GM19395 (cell line): ENCODE data around the gene ENPEP.
A peak's percentile ranks its signal among the peaks of the same experiment; 100 is the strongest.
"Not testable (repeated sequence)": the region's sequence is repeated elsewhere in the genome, so short reads cannot be mapped to it uniquely, and the experiment has no call there.

Source experiments
- ATAC-seq: cut with Tn5 transposase; IDR thresholded peaks from one replicate; pipeline ENCODE4 v1.9.1; 2021; ENCODE audit warnings: mild to moderate bottlenecking, moderate library complexity; ENCODE audit not compliant: unreplicated experiment

Gene ENPEP

DNA sequence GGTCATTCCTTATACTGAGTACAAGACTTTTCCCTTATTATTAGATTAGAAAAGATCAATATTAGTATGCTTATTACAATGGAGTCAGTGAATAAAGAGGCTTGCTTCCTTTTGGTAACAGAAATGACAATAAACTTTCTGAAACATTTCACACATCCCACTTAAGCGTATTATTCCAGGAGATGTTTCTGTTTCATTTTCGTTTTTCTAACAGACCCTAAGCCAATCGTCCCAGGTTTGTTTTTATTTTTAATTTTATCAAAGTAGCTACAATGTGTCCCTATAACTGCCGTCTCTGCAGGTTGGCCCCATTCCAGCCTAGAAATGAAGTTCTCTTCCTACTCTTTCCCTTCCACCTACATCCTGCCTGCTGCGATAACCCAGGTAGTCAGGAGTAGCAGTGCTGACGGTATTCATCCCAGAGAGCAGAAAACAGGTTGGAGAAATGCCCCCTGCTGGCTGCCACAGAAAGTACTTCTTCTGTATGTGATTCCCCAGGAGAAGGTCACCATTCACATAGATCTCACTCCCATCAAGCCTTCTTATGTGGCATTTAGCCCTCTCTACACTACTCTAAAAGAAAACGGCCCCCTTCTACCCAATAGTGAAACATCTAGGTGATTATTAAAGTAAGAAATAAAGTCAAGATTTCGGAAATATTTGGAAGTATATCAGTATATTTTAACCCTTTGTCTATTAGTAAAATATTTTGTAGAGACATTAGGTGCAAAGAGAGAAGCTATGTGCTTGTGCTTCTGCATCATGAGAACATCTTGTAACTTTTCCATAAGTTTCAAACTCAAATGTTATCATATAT, 40.4 kb downstream of the ENPEP start:
- ATAC-seq, result peak; percentile 92

DNA sequence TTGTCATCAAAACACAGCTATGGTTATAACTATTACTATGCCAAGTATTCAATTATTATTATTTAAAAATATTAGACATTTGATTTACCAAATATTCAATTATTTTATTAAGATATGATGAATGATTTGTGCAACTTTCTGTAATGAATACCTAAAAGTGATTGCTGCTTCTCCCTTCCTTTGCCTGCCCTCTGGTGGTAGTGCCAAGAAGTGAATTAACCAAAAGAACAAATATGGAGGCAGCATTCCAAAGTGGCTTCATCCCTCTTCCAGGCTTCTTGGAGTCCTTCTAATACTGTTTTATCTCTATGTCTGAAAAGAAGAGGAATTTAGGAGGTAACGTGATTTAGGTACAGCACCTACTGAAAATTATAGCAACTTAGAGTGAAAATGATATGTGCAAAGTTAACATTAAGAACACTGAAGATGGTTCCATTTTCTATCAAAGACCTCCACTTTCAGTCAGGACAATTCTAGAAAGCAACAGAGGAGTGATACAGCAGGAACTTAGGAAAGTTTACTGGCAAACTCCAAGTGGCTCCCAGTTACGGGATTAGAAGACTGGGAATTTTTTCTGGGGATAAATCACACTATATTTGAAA, 43.0 kb downstream of the ENPEP start:
- no peak for ATAC-seq

GRCh38 chr4:110520886-110521285, 44.9 kb downstream of the ENPEP start:
- no peak for ATAC-seq

DNA sequence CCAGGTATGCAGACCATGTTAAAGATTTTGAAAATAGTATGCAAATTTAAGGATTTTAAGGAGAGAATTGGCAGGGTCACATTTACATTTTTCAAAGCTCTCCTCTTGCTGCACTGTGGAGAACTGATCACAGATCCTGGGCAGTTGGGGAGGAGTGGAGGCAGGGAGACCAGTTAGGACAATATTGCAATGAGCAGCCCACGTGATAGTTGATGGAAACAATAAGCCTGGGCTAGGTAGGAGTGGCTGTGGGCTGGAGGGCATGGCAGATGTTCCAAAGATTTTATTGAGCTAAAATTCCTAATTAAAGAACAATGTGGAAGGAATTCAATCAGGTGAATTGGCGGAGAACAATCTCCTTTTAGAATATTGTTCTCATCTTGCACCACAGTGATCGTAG, 50.6 kb downstream of the ENPEP start:
- no peak for ATAC-seq

- no peak for ATAC-seq
These were observed 51.2 kb downstream of the ENPEP start for GRCh38 chr4:110527156-110527555.

GRCh38 chr4:110532901-110533589, 57.1 kb downstream of the ENPEP start:
- no peak for ATAC-seq

DNA sequence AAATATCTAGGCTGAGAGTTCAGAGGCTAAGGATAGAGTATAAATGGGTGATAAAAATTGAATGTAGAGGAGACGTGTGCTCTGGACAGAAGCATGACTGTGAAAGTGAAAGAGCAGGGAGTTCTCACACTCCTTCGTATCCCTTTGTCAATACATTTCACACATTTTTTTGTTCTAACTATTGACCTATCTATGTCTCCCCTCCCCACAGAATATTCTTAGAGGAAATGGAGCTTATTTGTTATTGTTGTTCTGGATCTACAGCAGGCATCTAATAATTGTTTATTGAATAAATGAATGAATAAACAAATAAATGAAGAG, 57.6 kb downstream of the ENPEP start:
- no peak for ATAC-seq

DNA sequence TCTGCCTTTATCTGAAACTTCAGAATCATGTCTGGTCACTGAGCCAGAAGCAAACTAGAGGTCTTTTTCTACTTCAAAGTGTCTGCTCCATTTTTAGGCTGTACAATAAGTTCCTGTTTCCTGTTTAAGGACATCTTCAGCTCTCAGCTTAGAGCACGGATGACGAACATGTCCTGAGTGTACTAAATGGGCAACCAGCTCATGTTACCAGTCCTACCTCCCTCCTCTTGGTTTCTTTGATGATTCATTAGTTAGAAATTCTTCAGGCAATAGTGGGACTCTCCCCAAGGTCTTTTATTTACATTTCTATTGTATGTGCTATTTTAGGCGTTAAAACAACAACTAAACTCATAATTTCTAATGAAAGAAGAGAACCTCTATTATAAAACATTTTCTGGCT, 58.0 kb downstream of the ENPEP start:
- no peak for ATAC-seq

DNA sequence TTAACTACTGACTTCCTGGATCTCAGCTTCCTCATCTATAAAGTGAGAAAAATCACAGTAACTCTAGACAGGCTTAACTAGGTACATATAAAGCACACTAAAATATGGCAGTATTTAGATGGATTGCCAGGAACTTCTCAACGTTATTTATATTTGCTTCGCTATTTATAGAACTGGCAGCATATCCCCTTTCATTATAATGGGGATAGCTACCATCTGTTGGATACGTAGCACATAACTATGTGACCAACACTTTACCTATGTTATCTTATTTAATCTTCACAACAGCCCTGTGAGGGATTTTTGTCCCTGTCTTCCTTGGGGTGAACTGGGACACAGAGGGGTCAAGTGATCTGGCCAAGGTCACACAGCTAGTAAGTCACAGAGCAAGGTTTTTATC, 64.6 kb downstream of the ENPEP start:
- ATAC-seq, result no peak

DNA sequence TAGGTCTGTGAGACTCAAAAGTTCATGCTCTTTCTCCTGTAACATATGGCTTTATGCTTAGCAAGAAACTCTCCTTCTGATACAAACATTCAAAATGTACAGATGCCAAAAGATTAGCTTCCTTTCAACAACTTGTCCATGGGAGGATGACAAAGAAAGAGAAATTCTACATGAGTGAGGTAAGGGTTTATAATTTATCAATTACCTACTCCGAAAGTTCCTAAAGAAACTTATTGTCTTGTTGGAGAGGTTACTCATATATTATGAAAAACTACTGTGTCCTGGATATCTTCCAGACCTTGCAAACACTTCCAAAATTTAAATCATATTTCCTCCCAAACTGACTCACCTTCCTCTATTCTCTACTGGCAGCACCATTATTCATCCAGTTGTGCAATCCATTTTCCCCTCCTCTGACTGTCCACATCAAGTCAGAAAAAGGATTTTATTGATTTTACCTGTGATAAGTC, 65.1 kb downstream of the ENPEP start:
- no peak for ATAC-seq

- no peak for ATAC-seq
These were observed 67.6 kb downstream of the ENPEP start for GRCh38 chr4:110543577-110543976.

DNA sequence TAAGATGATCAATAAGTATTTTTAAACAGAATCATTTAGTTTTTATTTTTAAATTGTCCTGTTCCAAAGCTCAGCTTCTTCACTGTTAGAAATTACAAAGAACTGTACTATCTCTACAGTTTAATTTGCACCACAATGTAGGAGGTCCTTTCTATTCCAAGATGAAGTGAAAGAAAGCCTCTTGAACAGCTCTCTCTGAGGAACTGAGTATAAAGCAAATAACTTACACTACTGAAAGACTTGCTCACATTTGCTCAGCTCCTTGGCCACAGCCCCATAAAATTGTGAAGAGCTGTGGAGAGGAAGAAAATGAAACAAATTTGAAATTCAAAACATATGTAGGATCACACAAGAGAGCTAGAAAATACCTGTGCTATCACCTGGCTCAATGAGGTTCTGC, 68.6 kb downstream of the ENPEP start:
- ATAC-seq, result no peak

DNA sequence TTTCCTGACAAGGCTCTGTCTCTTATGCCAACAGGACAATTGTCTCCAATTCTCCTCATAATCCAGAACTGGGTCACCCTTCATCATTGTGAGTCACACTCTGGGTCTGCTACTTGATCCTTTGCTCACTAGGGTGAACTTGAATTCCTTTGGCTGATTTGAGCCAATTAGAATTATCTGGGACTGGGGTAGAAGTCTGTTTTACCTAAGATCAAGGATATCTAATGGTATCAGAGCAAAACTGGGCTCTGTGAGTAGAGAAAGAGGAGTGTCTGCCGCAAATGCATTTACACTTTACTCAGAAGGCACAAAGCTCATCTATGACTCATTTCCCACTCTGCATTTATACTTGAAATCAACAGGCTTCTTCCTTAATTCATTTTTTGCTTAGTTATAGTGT, 74.3 kb downstream of the ENPEP start:
- ATAC-seq, result no peak

- no peak for ATAC-seq
These were observed 77.2 kb downstream of the ENPEP start for GRCh38 chr4:110553197-110553596.

DNA sequence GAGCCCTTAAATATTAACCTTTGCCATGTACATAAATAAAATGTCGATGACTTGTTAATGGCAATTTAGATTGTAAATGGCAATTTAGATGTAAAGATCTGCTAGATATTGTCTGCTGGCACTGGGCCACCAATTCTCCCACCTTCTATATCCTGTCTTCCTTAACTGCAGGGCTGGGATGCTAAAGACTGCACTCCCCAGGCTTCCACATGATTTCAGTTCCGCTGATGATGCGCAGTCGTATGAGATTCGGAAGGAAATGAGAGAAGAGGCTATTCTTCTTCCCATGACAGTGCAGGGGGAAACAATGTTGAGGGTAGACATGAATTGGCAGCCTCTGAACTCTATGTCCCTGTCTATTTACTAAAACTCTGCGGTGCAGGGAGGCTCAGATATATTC, 91.3 kb downstream of the ENPEP start:
- ATAC-seq, result no peak

GRCh38 chr4:110576696-110577095, 100.7 kb downstream of the ENPEP start:
- not testable (repeated sequence) for ATAC-seq

GRCh38 chr4:110586131-110586850, 110.3 kb downstream of the ENPEP start:
- no peak for ATAC-seq

DNA sequence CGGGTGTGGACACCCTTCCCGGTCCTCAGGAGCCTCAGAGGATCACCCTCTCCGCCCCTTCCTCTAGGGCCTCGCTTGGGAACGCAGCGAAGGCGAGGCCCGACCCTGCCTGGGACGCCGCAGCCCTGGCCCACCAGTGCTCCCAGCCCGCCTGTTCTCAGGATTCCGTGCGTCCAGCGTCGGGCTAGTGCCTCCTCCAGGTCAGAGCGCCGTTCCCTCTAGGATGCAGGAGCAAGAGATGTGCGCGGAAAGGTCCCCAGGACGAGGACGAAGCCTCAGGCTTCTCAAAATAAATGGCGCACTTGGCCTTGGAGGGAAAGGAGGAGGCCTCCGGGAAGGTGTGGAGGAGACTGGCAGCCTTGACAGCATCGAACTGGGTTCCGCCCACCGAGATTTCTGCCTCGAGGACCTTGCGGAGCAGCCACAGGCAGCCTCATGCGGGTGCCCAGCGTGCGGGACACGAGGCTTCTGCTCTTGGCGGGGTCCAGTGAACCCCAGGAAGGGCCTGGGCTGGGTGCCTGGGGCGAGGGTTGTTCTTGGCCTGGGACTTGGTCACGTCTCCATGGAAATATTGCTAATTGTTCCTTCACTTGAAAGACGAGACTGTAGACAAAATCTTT, 111.8 kb downstream of the ENPEP start:
- ATAC-seq, result no peak

- no peak for ATAC-seq
These were observed 113.3 kb downstream of the ENPEP start for GRCh38 chr4:110589297-110589696.

DNA sequence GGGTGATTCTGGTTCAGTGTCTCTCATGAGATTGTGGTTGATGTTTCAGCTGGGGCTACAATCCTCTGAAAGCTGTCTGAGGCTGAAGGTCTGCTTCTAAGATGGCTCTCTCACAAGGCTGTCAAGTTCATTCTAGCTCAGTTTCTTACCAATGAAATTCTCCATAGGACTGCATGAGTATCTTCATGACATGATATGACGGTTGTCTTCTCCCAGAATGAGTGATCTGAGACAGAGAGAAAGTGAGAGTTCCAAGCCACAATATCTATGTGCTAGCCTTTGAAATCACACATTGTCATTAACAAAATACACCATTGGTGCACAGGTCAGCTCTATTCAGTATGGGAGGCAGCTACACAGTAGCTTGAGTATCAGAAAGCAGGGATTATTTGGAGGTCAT, 119.6 kb downstream of the ENPEP start:
- ATAC-seq, result no peak

DNA sequence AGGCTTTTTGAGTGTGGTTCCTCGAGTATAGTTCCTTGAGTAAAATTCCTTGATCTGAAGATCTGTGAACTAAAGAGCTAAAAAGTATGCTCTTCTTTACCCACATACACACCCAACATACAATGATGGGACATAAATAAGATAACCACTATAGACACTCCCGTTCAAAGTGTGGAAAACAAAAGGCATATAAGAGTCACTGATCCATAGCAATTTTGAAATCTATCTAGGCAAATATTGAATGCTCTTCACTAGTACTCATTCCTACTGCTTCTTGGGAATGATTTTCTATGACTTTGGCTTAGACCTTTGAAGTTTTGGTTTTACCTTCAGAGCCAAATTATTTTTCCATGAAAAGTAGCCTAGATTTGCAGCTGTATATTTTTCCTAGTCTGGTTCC, 120.5 kb downstream of the ENPEP start:
- ATAC-seq, result no peak
